Activated CD8-positive, alpha-beta memory T cell treated with anti-CD3 and anti-CD28 coated beads for 48 hours (primary cell): ENCODE measurements around the gene THAP6.
"Not testable (repeated sequence)": the region's sequence is repeated elsewhere in the genome, so short reads cannot be mapped to it uniquely, and the experiment has no call there.

Experiments used
- DNase-seq, 3 experiments: peaks; one replicate each; pipeline ENCODE4 v3.0.0-alpha.2; 2020; ENCODE audit warnings: low read depth in 2 of 3, low spot score in 2 of 3

The THAP6 gene

DNA sequence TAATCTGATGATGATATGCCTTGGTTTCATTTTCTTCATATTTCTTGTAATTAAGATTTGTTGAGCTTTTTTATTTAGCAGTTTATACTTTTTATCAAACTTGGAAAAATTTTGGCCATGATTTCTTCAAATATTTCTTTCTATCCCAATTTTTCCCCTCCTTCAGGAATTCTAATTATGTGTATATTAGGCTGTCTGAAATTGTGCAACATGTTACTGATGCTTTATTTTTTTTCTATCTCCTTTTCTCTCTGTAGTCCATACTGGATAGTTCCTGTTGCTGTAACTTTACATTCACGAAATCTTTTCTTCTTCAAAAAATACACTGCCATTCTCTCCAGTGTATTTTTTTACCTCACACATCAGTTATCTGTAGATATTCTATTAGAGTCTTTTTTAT, 10.8 kb downstream of the THAP6 start:
- no peak for DNase-seq

DNA sequence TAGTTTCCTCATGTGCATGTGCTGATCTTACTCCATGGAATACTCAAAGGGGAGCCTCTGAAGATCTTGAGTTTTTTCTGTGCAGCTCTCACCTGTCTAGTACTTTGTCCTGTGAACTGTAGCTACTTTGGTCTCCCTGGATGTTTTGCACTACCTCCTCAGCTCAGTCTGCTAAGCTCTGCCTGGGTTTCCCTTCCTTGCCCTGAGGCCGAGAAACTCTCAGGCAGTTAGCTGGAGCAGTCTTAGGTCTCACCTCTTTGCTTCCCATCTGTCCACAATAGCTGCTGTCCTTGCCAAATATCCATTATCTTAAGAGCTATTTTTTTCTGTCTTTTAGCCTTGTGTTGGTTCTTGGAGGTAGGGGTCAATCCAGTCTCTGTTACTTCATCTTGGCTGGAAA, 11.6 kb downstream of the THAP6 start:
- no peak for DNase-seq

DNA sequence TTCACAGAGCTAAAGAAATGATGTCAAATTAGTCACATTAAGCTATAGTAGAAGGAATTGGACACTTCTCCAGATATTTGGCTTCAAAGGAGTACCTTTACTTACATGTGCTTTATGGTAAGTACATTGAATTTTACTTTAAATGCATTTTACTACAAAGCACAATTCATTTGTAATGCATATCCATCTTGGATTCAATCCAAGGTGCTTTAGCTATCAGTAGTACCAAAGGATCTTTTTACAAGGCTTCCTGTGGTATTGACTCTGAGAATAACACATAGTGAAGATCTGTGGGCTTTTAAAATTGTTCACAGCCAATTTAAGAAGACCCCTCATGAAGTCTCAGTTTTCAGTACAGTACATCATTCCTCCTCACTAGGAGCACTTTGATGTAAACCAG, 13.2 kb downstream of the THAP6 start:
- DNase-seq: no peak

DNA sequence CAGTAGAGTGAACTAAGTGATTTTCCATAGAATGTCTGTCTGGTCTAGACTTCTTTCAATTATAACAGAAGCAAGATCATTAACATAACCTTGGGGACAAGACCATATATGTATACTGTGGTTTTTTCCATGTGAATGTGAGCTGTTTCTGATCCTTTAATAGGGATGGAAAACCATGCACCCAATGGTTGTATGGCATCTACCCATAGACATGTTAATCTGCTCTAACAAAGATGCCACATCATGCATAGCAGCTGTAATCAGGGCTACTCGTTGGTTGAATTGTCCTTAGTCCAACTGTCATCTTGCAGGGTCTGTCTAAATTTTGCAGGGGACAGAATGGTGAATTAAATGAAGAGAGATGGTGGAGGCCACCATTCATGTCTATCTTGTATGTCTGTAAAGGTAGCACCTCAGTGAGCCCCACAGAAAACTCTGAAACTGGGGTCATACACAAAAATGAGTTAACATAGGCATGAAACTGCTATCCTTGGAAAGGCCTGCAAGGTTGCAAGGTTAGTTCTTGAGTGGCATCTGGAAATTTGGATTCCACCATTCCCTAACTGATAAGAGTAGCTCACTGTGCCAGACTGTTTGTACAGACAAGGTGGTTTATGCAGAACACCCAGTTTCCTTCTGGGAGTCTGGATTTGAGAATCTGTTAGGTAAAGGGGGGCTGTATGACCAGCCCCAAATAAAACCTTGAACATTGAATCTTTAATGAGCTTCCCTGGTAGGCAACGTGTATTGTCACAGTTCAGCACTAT, 16.5 kb downstream of the THAP6 start:
- no peak for DNase-seq

DNA sequence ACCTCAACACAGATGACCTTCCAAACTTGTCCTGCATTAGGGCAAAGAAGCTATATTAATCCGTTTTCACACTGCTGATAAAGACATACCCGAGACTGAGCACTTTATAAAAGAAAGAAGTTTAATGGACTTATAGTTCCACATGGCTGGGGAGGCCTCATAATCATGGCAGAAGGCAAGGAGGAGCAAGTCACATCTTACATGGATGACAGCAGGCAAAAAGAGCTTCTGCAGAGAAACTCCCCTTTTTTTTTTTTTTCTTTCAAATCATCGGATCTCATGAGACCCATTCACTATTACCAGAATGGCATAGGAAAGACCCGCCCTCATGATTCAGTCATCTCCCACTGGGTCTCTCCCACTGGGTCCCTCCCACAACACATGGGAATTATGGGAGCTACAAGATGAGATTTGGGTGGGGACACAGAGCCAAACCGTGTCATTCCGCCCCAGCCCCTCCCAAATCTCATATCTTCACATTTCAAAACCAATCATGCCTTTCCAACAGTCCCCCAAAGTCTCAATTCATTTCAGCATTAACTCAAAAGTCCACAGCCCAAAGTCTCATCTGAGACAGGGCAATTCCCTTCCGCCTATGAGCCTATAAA, 17.4 kb downstream of the THAP6 start:
- DNase-seq: not testable (repeated sequence)

DNA sequence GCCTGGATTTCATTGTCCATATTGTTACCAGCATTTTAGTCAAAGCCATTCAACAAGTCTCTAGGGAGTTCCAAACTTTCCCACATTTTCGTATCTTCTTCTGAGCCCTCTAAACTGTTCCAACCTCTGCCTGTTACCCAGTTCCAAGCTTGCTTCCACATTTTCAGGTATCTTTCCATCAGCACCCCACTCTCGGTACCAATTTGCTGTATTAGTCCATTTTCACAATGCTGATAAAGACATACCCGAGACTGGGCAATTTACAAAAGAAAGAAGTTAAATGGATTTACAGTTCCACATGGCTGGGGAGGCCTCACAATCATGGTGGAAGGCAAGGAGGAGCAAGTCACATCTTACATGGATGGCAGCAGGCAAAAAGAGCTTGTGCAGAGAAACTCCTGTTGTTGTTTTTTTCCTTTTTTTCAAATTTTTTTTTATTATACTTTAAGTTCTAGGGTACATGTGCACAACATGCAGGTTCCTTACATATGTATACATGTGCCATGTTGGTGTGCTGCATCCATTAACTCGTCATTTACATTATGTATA, 19.1 kb downstream of the THAP6 start:
- not testable (repeated sequence) for DNase-seq

DNA sequence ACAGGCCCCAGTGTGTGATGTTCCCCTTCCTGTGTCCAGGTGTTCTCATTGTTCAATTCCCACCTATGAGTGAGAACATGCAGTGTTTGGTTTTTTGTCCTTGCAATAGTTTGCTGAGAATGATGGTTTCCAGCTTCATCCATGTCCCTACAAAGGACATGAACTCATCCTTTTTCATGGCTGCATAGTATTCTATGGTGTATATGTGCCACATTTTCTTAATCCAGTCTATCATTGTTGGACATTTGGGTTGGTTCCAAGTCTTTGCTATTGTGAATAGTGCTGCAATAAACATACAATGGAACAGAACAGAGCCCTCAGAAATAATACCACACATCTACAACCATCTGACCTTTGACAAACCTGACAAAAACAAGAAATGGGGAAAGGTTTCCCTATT, 19.7 kb downstream of the THAP6 start:
- DNase-seq: not testable (repeated sequence)

DNA sequence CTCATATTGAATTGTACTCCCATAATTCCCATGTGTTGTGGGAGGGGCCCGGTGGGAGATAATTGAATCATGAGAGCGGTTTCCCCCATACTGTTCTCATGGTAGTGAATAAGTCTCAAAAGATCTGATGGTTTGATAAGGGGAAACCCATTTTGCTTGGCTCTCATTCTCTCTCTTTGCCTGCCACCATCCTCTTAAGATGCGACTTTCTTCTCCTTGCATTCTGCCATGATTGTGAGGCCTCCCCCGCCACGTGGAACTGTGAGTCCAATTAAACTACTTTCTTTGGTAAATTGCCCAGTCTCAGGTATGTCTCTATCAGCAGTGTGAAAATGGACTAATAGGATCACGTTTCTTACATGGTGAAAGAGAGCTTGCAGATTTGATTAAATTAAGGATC, 23.0 kb downstream of the THAP6 start:
- DNase-seq: not testable (repeated sequence)

DNA sequence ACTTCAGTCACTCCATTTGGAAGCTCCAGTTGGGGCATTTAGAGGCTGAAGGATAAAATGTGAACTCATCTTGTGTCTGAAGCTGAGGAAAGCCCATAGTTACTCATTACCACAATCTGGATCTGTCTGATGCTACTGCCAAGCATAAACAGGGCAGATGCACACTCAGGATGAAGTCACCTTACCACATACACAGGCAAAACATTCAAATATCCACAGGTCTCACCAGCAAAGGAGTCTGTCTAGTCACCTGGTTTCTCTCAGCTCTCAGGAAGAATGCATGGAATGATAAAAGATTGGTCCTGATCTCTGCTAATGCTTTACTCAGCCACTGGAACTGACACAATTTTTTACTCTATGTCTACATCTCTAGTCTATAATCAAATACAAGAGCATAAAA, 28.6 kb downstream of the THAP6 start:
- no peak for DNase-seq

DNA sequence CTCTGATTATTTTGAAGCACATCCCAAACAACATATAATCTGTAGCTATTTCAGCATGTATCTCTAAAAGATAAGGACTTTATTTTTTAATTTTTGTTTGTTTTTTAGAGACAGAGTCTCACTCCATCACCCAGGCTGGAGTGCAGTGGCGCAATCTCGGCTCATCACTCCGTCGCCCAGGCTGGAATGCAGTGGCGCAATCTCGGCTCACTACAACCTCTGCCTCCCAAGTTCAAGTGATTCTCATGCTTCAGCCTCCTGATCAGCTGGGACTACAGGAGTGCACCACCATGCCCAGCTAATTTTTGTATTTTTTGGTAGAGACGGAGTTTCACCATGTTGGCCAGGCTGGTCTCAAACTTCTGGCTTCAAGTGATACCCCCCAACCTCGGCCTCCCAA, 29.9 kb downstream of the THAP6 start:
- DNase-seq: not testable (repeated sequence)

DNA sequence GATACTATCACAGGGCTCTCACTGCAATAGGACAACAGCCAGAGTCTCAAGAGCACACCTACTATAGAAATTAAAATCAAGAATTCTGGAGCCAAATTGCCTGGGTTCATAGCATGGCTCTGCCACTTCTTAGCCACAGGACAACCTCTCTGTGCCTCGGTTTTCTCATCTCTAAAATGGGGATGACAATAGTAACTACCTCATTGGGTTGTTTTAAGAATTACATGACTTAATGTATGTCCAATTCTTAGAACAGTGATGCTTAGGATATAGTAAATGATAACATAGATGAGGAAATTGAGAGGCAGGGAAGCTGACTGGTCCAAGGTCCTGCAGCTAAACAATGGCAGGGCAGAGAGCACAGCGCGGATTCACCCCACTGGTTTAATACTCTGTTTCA, 30.6 kb downstream of the THAP6 start:
- DNase-seq: no peak

DNA sequence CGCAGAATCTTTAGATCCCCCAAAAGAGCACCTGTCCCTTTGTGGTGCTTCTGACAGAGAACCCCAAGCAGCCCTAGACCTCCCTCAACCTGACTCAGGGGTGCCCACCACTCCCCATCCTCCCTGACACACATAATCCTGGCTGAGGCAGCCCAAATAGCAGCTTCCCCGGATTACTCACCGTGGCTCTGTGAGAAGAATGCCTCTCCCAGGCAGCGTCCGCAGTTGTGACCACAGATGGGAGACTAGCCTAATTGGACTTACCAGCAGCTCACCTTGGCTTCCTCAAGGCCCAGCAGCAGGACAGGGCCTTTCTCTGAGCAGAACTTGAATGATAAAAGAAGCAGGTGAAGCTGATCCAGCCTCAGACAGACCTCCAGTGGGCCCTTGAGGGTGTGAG, 31.3 kb downstream of the THAP6 start:
- DNase-seq: no peak

DNA sequence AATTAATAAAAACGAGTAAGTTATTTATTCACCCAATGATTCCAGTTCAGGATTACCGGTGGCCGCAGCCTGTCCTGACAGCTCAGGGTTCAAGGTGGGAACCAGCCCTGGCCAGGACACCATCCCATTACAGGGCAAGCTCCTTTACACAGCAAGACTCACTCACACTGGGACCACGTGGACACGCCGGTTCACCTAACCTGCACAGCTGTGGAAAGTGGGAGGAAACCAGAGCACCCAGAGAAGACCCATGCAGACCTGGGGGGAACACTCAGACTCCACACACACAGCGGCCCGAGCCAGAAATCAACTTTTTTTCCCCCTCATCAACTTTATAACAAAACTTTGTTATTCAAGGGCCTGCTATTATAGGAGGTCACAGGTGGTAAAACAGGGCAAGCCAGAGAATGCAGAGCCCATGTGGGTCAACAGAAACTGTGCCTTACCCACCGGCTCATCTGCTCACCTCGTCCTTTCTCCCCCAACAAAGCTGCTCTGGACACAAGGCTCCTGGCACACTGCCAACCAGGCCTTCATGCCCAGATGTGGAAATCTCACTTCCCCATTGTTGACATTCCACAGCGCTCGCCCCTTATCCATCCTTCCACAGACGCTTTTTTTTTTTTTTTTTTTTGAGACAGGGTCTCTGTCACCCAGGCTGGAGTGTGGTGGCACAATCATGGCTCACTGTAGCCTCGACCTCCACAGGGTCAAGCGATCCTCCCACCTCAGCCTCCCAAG, 33.5 kb downstream of the THAP6 start:
- no peak for DNase-seq

DNA sequence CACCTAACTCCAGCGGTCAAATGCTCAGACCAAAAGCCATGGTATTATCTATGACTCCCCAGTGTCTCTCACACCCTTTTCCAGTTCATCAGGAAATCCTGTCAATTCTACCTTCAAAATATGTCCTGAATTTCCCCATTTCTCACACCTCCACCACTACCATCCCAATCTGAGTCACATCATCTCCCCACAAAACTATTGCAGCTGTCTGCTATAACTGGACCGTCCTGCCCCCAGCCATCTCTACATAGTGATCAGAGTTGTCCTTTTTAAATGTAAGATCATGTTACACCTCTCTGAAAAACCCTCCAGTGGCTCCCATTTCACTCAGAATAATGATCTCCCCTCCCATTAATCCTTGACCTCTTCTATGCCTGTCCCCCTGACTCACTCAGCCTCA, 34.7 kb downstream of the THAP6 start:
- no peak for DNase-seq

DNA sequence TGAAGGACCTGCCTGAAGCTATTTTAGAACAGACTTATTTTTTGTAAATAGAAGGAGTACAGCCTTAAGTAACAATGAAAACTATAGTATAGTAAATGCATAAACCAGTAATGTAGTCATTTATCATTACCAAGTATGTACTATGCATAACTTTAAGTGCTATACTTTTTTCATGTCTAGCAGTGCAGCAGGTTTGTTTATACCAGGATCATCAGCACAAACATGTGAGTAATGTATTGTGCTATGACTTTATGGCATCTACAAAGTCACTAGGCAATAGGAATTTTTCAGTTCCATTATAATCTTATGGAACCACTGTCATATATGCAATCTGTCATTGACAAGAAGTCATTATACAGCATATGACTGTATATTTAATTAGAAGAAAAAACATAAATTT, 38.2 kb downstream of the THAP6 start:
- DNase-seq: no peak

DNA sequence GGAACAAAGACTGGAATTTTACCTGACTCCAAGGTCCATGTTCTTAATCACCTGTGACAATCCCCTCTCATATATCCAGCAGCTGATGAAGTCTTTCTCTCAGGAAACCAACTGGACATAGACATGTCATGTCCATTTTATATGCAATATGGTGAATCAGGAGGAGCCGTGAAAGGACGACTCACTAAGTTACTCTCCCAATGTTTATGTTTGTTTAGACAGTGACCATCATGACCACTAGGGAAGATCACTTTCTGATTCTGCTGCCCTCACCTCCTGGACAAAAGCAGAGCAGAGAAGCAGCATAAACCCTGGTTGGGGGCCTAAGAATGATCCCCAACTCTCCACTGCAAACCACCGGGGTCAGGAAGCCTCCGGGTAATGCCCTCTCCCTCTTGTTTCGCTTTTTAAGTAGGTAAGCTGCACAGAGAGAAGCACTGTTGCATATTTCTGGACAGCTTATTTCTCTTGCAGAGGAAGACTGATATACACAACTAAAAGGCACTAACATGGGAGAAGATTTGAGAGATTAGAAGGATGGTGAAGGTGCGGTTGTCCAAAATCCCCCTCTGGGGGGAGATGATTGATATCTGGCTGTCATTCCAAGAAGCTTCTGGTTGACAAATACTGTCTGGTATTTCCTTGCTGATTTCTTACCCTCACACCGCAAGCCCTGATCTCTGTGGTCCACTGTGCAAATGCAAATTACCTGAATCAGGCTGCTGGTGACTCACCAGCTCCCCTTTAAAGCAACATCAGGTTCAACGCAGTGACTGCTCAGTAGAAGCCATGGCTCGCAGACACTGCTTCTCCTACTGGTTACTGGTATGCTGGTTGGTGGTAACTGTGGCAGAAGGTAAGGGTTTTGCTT, 41.3 kb downstream of the THAP6 start, which contains the start of gene ODAPH:
TSS of gene ODAPH (plus strand) at position 773 of the 871 bp plus-strand sequence. CDS start at position 790, 17 bp downstream.
- peak in 1 of 3 experiments; percentile 8 for DNase-seq

DNA sequence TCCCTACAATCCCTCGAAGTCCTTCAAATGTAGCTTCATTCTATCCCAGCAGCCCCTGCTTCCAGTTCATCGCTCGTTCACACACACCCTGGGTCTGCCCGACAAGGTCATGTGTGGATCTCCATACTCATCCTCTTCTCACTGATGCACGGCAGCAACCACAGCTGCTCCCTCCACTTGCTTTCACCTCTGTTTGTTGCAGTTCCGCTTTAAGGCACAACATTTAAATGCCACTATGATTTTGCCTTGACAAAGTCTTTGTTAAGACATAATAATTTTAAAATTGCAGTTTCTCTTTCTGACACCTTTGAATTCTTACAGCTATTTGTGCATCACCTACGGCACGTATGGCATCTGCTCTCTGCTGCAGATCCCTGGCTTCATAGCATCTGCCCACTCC, 43.4 kb downstream of the THAP6 start:
- DNase-seq: no peak

DNA sequence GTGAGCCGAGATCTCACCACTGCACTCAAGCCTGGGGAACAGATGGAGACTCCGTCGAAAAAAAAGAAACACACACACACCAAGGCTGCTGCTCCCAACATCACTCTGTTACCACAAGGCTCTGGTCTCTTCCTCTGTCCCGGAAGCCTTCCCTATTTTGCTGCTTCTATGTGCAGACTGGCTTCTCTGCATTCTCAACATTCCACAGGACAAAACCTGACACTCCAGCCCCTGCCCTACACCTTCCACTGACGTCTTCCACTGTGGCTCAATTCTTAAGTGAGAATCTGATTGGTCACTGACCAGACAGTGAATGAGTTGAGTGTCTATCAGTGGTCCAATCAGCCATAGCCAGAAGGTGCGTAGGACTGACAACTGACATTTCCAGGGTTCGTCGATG, 47.5 kb downstream of the THAP6 start:
- no peak for DNase-seq

DNA sequence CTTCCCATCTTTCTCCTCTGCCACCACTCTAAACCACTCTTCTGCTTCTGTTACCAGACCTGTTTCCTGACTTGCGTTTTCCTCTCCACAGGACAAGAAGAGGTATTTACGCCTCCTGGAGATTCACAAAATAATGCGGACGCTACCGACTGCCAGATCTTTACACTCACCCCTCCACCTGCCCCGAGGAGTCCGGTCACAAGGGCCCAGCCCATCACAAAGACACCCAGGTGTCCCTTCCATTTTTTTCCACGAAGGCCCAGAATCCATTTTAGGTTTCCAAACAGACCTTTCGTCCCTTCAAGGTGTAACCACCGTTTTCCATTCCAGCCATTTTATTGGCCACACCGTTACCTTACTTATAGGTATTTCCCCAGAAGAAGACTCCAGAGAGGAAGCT, 49.8 kb downstream of the THAP6 start:
- no peak for DNase-seq

DNA sequence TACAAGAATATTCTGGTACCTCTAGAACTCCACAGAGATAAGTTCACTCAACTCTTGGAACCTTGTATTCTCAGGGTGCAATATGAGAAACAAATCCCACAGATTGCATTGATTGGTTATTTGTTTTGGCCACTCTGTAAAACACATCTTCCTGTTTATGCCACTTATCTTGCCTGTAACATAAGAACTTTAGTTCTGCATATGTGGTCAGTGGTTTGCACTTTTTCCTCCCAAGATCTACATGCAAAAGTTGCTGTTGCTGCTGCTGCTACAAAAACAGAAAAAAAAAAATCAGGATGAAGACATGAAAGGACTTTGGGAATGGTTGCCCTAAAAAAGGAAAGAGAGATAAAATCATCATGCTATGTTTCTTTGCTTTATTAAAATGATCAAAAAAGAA, 51.2 kb downstream of the THAP6 start:
- no peak for DNase-seq

DNA sequence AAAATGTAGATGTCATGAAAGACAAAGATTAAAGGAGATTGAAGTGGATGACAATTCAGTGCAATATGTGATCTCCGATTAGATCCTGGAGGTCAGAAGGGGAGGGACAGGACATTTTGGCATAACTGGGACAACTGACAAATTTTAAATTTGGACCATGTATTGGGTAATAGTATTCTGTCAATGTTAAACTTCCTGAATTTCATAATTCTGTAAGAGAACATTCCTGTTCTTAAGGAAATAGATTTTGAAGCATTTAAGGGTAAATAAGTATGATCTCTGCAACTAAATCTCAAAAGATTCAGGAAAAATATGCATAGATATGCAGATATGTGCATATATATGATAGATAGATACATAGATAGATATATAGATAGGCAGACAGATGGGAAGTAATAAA, 52.6 kb downstream of the THAP6 start:
- no peak for DNase-seq
